ENCODE data around the gene TBC1D14. TPM values are rescaled to one million over a fixed set of nuclear protein-coding genes. Genes with fewer than 3 reads are reported as not detected.

TBC1D14 gene
- total and polyA plus RNA-seq, 2 experiments from 2014 or later = 33.6 to 50.8 TPM

- DNase-seq (ENCODE audit: low spot score) = no peak
- Histone ChIP-seq H3K4me2 (no peak overlapping the region), H3K9me2 (replicated peaks; ENCODE audit: insufficient read depth) (no peaks in the 10 kb centered on the region), H3K27me3 (no peaks in the 10 kb centered on the region), H2AFZ (no peak overlapping the region), H3K27ac (no peak overlapping the region), H3K4me1 (ENCODE audit: insufficient read depth) (peaks cover 8% of the 10 kb centered on the region), H3K4me3 (no peak overlapping the region), H4K20me1 (ENCODE audit: insufficient read depth, poor library complexity, severe bottlenecking) (no peaks in the 10 kb centered on the region), H3K9me3 (ENCODE audit: low read depth) (no peaks in the 10 kb centered on the region), H3K79me2 (no peaks in the 10 kb centered on the region), H3K36me3 (replicated peaks; ENCODE audit: insufficient read depth, low read depth) (no peaks in the 10 kb centered on the region)
- WGBS (ENCODE audit: low lambda C conversion rate, missing lambda C conversion rate) = 95% methylated on average over 12 of the region's 12 CpGs
- TF ChIP-seq EZH2 (IDR thresholded peaks at IDR 0.05; ENCODE audit: borderline replicate concordance) = no peak
- TF ChIP-seq, protein P1, sequence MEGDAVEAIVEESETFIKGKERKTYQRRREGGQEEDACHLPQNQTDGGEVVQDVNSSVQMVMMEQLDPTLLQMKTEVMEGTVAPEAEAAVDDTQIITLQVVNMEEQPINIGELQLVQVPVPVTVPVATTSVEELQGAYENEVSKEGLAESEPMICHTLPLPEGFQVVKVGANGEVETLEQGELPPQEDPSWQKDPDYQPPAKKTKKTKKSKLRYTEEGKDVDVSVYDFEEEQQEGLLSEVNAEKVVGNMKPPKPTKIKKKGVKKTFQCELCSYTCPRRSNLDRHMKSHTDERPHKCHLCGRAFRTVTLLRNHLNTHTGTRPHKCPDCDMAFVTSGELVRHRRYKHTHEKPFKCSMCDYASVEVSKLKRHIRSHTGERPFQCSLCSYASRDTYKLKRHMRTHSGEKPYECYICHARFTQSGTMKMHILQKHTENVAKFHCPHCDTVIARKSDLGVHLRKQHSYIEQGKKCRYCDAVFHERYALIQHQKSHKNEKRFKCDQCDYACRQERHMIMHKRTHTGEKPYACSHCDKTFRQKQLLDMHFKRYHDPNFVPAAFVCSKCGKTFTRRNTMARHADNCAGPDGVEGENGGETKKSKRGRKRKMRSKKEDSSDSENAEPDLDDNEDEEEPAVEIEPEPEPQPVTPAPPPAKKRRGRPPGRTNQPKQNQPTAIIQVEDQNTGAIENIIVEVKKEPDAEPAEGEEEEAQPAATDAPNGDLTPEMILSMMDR (IDR thresholded peaks at IDR 0.05; ENCODE audit: poor library complexity) = no peak
- TF ChIP-seq EZH2phosphoT487 (IDR thresholded peaks at IDR 0.05; ENCODE audit: low read depth, severe bottlenecking, unreplicated experiment) = no peak
Observed at GRCh38 chr4:7023901-7024300, 114.3 kb downstream of the TBC1D14 start.

GRCh38 chr4:7024336-7024890 lies 114.8 kb downstream of the TBC1D14 start:
- TF ChIP-seq EZH2phosphoT487 (IDR thresholded peaks at IDR 0.05; ENCODE audit: low read depth, severe bottlenecking, unreplicated experiment) = no peak
- TF ChIP-seq, protein P1 (IDR thresholded peaks at IDR 0.05; ENCODE audit: poor library complexity) = no peak
- no peak for TF ChIP-seq EZH2 (IDR thresholded peaks at IDR 0.05; ENCODE audit: borderline replicate concordance)
- H3K36me3 ChIP-seq (replicated peaks; ENCODE audit: insufficient read depth, low read depth) = no peaks in the 10 kb centered on the region
- no peak overlapping the region for H3K4me2 ChIP-seq
- H3K4me3 ChIP-seq = no peak overlapping the region
- H3K27me3 ChIP-seq = no peaks in the 10 kb centered on the region
- no peaks in the 10 kb centered on the region for H3K9me2 ChIP-seq (replicated peaks; ENCODE audit: insufficient read depth)
- 95% methylated on average over 19 of the region's 19 CpGs for WGBS (ENCODE audit: low lambda C conversion rate, missing lambda C conversion rate)
- peaks cover 8% of the 10 kb centered on the region for H3K4me1 ChIP-seq (ENCODE audit: insufficient read depth)
- no peak overlapping the region for H3K27ac ChIP-seq
- DNase-seq (ENCODE audit: low spot score) = no peak
- no peaks in the 10 kb centered on the region for H4K20me1 ChIP-seq (ENCODE audit: insufficient read depth, poor library complexity, severe bottlenecking)
- no peaks in the 10 kb centered on the region for H3K79me2 ChIP-seq
- no peak overlapping the region for H2AFZ ChIP-seq
- H3K9me3 ChIP-seq (ENCODE audit: low read depth) = no peaks in the 10 kb centered on the region

DNA sequence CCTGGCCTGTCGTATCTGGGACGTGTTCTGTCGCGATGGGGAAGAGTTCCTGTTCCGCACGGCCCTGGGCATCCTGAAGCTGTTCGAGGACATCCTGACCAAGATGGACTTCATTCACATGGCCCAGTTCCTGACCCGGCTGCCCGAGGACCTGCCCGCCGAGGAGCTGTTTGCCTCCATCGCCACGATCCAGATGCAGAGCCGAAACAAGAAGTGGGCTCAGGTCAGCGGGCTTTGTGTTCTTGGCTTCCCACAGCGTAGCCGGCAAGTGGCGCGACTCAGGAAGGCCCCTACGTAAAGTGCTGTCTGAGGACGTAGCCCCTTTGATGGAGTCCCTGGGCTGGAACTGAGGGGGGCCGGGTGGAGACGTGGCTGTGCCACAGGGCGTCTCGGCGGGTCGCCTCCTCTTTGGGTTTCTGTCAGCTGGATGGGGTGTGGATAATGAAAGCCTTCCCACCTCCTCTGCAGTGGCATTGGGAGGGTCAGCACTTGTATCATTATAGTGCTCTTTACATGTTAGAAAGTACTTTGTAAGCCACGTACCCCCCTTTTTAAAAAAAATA lies 115.5 kb downstream of the TBC1D14 start:
- Histone ChIP-seq H4K20me1 (ENCODE audit: insufficient read depth, poor library complexity, severe bottlenecking) (no peaks in the 10 kb centered on the region), H3K9me2 (replicated peaks; ENCODE audit: insufficient read depth) (no peaks in the 10 kb centered on the region), H3K4me2 (no peak overlapping the region), H3K9me3 (ENCODE audit: low read depth) (no peaks in the 10 kb centered on the region), H3K4me1 (ENCODE audit: insufficient read depth) (peaks cover 8% of the 10 kb centered on the region), H3K4me3 (no peak overlapping the region), H3K79me2 (no peaks in the 10 kb centered on the region), H3K27me3 (no peaks in the 10 kb centered on the region), H2AFZ (no peak overlapping the region), H3K36me3 (replicated peaks; ENCODE audit: insufficient read depth, low read depth) (no peaks in the 10 kb centered on the region), H3K27ac (no peak overlapping the region)
- no peak for DNase-seq (ENCODE audit: low spot score)
- TF ChIP-seq EZH2 (IDR thresholded peaks at IDR 0.05; ENCODE audit: borderline replicate concordance) = no peak
- TF ChIP-seq, protein P1 (IDR thresholded peaks at IDR 0.05; ENCODE audit: poor library complexity) = no peak
- 92% methylated on average over 28 of the region's 28 CpGs for WGBS (ENCODE audit: low lambda C conversion rate, missing lambda C conversion rate)
